HG02642 (cell line): ENCODE results near the gene CACNA2D3.

Source experiments
- ATAC-seq: cut with Tn5 transposase; IDR thresholded peaks from one replicate; pipeline ENCODE4 v1.9.1; 2021; ENCODE audit warnings: mild to moderate bottlenecking; ENCODE audit not compliant: unreplicated experiment, poor library complexity

The CACNA2D3 gene

DNA sequence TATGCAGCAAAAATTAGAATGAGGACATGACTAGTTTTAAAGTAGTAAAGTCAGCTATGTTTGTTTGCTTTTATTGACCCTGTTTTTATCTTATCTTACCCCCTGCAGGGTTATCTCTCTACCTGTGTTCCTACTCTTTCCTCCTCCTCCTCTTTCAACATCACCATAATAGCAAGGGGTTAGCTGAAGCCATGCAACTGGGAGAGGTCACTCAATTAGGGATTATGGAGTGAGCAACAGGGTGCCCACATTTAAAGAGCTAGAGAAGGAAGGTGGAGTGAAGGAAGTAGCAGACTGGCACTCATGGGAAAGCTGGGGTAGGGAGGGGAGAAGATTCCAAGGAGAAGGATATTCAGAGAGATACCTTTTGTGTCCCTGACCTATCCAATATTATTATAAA, 679.6 kb downstream of the CACNA2D3 start:
- ATAC-seq = no peak

DNA sequence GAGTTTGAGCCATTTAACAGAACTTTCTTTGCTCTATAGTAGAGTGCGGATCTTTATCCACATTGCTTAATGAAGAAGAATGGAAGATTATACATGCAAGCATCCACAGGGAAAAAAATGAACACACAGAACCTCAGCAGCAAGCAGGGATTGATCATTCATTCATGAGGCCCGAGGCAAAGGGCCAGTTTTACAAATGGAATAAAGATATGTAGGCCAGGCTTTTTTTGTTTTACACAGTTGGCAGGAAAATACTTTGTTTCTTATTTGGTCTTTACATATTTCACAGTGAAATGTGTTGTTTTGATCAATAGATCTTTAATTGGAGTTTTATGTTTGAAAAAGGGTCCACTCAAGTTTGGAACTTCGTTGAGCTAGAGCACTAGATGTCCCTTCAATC, 688.0 kb downstream of the CACNA2D3 start:
- ATAC-seq = no peak

DNA sequence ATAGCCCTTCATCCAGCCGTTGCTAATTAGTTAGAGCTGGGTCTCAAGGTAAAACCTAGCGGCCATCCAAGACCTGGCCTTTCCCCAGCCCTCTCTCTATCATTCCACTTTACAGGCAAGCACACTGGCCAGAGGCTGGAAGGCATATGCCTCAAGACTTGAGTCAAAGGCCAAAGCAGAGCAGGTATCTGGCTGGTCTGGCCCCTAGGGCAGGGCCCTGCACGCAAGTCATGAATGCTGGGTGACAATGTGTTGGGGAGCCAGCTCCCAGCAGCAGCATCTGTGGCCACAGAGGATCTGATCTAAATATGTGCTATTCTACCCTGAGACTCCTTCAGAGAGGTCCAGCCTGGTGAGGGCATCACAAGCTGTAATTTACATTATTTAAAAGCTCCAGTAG, 691.9 kb downstream of the CACNA2D3 start:
- no peak for ATAC-seq

DNA sequence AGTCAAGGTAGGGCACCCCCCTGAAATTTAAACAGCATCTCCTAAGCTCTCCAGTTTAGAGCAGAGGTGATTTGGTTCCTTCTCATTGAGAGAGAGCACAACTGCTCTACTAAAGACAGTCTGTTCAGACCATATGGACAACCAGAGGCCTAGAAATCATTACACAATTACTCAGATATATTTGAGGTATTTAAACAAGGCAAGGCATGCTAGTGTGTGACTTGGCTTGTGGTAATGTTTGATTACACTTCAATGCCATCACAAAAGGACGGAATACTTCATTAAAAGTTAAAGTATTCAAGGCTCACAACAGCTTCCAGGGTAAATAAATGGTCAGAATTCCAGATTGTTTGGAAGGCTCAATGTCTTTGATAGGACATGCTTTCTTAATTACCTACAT, 695.3 kb downstream of the CACNA2D3 start:
- ATAC-seq = no peak

DNA sequence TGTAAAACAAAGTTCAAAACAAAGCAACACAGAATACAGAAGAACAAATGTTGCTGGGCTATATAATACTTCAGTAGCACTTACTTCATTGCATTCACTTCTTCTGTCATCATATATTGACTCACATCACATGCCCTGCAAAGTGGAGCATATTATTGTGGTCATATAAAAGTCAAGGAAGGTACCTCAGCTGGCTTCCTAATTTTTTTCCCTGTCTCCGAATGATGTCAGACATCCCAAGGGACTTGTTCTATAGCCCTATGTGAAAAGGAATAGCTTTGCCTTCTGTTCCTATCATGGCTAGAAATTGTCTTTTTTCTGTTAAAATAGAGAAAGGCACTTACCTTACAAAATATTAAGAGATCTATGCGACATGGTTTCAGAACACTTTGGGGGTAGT, 696.1 kb downstream of the CACNA2D3 start:
- no peak for ATAC-seq

DNA sequence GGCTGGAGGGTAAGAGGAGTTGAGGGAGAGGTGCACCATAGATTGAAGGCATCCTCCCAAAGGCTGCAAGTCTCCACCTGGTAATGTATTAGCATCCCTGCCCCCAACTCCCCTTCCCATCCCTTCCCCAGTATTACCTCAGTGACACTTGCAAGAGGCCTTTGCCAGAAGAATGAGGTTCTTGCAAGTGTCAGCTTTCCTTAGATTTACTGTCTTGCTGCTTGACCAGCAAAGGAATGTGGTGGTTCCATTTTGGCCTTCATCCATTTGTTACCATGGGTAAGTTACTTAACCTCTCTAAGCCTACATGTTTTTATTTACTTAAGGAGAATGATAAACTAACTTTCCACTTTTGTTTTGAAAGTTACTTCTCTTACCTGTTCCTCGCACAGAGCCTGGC, 696.6 kb downstream of the CACNA2D3 start:
- no peak for ATAC-seq

DNA sequence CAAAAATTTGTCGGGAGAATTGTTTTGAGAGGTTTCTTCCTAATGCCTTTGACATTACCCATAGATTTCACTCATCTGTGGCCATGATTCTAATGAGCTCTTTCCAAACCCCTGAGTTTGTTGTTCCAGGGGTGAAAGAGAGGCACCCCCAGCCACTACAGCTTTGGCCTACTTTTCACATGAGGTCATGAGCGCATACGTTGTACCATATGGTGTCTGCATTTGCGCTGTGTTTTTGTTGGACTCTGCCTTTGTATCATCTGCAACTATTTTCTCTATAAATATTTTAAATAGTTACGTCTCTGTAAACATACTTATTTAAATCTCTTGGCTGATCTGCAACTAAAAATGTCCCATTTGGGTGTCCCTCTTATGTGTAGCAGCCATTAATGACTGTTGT, 697.6 kb downstream of the CACNA2D3 start:
- no peak for ATAC-seq

DNA sequence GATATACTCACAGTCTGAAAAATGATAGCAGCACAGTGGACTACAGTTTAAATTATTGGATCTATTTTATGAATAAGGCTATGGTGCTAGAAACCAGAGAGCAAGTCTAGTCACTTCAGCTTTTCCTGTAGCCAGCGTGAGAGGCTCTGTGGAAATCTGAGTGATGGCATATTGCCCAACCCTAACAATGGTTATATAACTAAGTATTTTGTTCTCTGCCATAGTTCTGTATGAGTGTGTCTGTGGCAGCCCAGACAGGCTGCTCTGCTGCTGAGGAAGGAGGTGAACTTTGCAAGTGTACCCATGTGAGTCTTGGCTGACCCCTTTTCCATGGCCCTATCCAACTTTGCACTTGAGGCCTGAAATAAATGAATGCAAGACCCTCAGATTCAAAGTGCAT, 699.9 kb downstream of the CACNA2D3 start:
- ATAC-seq = no peak

DNA sequence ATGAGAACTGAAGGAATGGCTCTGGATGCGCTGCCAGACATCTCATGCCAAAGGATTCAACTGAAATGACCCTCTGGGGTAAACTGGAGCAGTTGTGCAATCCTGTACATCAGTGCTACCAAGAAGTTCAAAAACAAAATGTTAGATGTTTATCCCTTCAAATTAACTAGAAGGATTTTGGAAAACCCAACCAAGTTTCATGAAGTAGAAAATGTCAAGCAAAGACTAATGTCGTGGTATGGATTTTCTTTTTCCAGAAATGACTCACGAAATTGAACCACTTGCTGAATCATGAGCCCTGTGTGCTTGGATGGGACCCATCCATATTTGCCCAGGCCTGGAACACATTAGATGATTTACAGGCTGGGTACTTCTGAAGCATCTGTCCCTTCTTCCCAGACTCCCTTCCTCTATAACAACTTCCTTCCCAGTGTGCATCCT, 703.9 kb downstream of the CACNA2D3 start:
- ATAC-seq = no peak

DNA sequence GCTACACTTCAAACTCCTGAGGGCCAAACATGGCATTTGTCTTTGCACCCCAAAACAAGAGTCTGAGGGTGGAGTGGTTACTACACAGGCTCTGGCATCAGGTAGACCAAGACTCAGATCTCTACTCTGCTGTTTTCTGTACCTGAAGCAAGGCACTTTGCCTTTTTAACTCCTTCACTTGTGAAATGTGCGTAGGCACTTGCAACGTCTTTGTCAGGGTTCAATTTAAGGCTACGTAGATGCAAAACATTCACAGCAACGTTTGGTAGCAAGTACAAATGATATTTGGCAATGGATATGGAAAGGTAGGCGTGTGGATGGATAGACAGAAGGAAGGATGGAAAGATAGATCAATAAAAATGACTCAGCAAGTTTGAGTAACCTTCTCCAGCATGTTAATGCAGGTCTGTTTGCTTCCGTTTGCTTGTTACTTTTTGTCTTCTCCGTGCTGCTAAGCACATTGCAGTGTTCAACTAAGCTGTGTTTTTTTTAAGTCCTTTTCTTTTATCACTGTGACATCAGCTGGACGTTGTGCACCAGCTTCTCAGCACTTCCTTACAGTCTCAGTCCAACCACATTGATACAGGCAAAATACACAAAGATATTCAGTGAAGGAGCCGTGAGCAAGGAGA, 704.8 kb downstream of the CACNA2D3 start:
- ATAC-seq = no peak

DNA sequence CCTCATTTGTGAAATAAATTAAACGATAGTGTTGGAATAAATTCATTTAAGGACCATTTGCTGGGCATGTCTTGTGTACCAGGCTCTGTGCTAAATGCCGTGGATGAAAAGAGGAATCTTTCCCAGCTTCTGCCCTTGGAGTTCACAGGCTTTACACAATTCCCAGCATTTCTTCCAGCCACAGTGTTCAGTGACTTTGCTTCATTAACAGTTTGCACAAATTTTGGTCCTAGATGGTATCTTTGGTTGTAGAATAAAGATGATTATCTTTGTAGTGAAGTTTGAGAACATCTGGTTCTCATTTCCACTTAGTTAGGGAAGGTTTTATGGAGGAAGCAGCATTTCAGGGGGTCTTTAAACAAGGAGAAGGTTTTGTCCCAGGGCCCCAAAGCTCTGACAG, 705.4 kb downstream of the CACNA2D3 start:
- no peak for ATAC-seq

DNA sequence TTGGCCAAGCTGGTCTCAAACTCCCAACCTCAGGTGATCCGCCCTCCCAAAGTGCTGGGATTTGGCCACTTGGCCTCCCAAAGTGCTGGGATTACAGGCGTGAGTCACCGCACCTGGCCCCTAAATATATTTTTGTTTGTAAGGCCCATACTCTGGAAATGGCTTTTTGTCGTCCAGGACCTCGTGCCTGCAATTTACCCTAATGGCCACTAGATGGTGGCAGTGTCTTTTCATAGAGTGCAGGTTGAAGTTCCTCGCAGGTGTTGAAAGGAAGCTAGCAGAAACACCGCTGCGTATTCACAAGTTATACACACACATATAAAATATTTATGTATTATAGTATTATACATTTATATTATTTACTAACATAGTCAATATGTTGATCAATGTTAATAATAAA, 708.3 kb downstream of the CACNA2D3 start:
- ATAC-seq = no peak

DNA sequence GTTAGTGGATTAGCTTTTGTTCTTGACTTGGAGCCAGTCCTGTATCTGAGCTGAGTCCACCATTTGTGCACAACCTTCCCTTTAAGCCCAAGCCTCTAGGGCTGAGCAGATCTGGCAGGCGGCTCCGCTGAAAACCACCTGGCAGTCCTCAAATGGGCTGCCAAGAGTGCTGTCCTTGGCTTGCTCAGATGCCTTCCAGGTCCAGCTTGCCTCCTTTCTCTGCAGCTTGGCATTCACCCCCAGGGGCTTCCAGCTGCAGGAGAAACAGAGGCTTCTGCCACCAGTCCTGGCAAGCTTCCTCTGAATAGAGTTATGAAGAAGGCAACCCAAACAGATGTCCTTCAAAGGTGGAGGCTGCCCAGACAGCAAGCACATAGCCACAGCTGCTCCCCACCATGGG, 708.8 kb downstream of the CACNA2D3 start:
- no peak for ATAC-seq

DNA sequence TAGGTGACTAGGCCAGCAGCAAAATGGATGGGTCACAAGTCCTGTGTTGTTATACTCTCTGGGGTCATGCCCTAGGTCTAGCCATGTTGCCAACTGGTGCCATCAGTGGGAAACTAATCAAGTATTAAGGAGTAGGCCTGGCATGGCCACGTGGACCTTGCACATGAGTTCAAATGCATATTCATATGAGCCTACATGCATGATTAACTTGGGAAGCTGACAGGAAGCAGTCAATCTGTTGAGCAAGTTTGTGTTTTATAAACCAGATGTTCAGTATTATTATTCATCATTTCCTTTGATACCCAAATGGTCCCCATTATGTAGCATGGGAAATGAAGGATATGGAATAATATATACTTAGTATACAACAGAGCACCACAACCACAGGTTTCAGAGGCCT, 710.5 kb downstream of the CACNA2D3 start:
- ATAC-seq = no peak

DNA sequence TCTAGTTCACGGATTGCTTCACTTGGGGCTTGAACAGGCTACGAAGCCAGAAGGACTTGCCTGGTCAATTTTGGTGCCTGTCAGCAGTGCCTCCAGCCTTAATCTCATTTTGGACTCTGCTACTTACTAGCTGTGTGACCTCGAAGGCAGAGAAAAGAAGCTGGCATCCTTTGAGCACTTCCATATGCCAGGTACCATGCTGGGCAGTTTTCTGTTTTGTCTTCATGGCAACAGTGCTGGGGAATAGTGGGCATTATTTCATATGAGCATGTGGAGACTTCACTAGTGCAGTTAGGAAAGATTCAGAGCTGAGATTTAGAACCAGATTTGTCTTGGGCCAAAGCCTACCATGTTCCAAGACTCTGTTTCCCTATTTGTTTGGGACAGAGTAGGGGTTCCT, 713.3 kb downstream of the CACNA2D3 start:
- ATAC-seq = no peak

DNA sequence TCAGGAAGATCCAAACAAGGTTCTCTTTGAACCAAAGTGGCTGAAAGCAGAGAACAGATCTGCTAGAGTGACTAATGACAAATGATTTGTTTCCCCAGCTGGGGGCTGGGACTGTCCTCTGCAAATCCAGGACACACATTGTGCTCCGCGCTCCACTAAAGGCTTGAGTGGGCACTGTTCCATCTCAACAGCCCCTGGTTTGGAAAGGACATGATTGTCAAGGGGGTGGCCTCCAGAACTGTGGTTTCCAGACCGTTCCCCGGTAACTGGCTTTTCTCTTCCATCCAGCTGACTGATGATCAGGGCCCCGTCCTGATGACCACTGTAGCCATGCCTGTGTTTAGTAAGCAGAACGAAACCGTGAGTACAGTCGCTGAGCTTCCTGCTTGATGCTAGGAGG, 714.5 kb downstream of the CACNA2D3 start:
- no peak for ATAC-seq

DNA sequence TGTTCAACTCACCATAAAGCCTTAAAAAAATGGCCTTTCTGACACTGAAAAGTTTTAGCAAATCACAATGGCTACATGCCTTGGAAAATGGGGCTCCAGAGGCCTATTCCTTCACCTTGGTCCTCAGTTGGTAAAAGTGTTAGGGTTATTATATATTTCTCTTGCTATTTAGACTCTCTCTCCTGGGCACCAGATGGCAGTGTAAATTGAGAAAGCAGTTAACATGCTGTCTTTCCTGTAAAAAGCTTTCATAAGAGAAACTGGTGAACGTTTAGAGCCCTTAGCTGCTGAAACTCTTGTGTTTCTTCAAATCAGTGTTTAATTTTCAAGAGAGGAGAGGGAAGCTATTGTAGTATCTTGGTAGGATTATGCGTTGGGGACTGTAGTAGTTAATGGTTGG, 715.6 kb downstream of the CACNA2D3 start:
- no peak for ATAC-seq

DNA sequence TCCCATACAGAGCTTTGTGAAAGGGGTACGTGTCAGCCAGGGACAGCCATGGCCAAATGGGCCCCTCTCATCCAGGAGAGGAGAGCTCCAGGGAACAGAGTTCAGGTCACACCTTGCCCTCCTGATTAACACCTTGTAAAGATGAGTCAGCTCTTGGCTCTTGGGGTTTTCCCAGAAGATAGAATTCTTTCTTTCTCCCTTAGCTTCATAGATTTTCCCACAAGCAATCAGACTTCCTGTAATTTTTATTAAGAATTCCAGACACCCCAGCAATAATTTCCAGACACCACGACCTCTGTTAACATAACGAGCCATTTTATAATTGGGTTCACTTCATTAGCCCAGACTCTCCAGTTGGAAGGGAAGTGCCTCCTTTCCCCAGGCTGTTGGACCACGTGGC, 719.1 kb downstream of the CACNA2D3 start:
- ATAC-seq = no peak

DNA sequence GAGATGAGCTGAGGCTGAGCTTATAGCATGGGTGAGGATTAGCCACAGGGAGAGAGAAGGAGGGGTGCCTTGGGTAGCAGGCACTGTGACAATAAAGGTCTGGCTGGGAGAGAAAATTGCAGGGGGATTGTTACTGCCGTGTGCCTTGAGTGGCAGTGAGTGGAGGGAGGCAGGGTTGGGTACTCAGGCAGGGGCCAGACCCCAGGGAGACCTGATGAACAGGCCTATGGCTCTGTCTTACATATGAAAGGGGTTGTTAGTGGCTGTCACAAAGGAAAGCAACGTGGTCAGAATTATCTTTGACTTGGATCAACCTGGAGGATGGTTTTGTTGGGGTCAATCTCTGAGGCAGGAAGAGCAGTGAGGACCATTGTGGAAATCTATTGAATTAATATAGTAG, 721.0 kb downstream of the CACNA2D3 start:
- no peak for ATAC-seq

DNA sequence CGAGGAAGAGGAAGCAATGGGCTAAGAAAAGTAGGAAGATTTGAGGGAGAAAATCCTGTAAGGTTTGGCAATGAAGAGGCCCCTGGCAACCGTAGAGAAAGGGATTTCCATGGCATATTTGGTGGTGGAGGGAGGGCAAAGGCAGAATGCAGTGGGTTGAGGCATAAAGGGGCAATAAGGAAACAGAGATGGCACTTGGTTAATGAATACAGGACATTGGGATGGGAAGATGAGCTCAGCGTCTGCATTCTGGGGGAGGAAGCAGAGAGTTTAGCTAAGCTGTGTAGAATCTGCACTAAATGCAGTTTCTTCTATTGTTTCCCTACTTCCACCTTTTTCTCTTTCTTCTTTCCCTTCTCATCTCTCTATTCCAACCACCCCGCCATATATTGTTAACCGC, 721.9 kb downstream of the CACNA2D3 start:
- no peak for ATAC-seq

DNA sequence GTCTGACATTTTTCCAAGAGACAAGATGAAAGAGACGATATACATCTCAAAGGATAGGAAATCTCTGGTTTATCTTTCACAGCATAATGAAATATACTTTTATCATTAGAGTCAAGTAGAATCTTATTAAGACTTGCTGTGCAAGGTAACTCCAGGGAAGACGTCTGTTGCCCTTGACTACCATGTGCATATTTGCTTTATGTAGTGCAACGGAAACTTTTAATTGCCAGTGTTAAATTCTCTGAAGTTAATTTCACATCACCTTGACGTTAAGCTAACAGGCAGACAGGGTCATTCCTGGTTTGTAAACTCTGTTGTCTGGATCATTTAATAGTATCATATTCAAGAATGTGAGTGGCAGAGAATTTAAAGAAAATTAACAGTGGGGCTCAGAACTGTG, 722.7 kb downstream of the CACNA2D3 start:
- ATAC-seq = no peak

DNA sequence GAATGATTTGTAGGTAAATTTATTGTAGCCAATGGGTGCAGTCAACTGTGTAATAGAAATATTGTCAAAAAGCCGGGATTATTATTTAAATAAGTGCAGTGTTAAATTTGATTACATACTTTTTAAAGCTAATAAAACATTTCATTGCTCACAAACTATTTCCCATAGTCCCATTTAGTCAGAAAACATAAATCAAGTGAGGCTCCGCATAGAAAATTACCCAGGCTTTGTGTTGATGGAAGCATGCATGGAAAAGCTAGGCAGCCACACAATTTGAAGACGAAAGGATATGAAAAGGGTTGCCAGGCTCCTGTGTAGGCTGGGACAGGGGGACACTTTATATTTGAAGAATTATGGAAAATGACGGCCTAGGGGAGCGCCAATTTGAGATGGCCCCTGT, 723.2 kb downstream of the CACNA2D3 start:
- no peak for ATAC-seq

DNA sequence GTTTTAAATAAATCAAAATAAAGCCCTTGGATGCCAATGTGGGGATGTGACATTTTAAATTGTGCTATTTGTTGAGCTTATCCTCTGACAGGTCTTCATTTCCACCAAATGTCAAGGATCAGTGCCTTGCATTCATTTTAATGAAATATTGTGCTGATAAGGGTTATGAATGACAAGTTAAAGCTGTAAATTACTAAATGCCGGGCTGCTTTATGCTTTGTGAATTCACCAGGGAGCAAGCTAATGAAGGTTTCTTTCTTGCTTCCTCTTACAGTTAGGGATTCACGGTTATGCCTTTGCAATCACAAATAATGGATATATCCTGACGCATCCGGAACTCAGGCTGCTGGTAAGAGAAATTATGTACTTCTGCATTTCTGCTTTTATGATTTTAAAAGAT, 723.8 kb downstream of the CACNA2D3 start:
- no peak for ATAC-seq
